DND-41 (cell line): ENCODE measurements around the gene DCBLD1.

Source experiments
- ATAC-seq: fragments of 200-7000 bp; cut with Tn5 transposase; 3 replicates; pipeline ENCODE4 v1.9.1; 2021; ENCODE audit warnings: low read depth; ENCODE audit not compliant: insufficient read depth
- DNase-seq: peaks from one replicate; pipeline ENCODE4 v3.0.0-alpha.2; 2020
- H2AFZ ChIP-seq: 2 replicates; pipeline ENCODE4 v1.6.0; 2012; ENCODE audit warnings: low read depth, low read length
- H3K27ac ChIP-seq: 2 replicates; pipeline ENCODE4 v1.5.1; 2012; ENCODE audit warnings: low read length, inconsistent platforms
- H3K27me3 ChIP-seq: fragments of 200-600 bp; sonication (generic); 2 replicates; pipeline ENCODE4 v1.6.0; 2012; ENCODE audit warnings: low read length, mild to moderate bottlenecking, inconsistent platforms; ENCODE audit not compliant: insufficient read depth, poor library complexity
- H3K36me3 ChIP-seq: 2 replicates; pipeline ENCODE4 v1.5.1; 2012; ENCODE audit warnings: low read length, inconsistent platforms; ENCODE audit not compliant: insufficient read depth
- H3K4me1 ChIP-seq: 2 replicates; pipeline ENCODE4 v1.5.1; 2012; ENCODE audit warnings: mild to moderate bottlenecking, low read length; ENCODE audit not compliant: insufficient read depth
- H3K4me2 ChIP-seq: 2 replicates; pipeline ENCODE4 v1.6.0; 2012; ENCODE audit warnings: mild to moderate bottlenecking, moderate library complexity, low read length, inconsistent platforms; ENCODE audit not compliant: insufficient read depth
- H3K4me3 ChIP-seq, 2 experiments: fragments of 200-600 bp in 1 of 2; shearing (Covaris generic) in 1 of 2; 2 replicates each; pipeline ENCODE4 v1.5.1; 2012 to 2016; ENCODE audit warnings: inconsistent platforms in 2 of 2, low read length in 2 of 2, mild to moderate bottlenecking in 2 of 2, low read depth in 1 of 2, moderate library complexity in 1 of 2
- H3K79me2 ChIP-seq: 2 replicates; pipeline ENCODE4 v1.6.0; 2012; ENCODE audit warnings: low read length, inconsistent platforms; ENCODE audit not compliant: insufficient read depth
- H3K9ac ChIP-seq: 2 replicates; pipeline ENCODE4 v1.6.0; 2012; ENCODE audit warnings: low read depth, mild to moderate bottlenecking, inconsistent platforms, low read length, moderate library complexity
- H3K9me3 ChIP-seq: 2 replicates; pipeline ENCODE4 v1.5.1; 2012; ENCODE audit warnings: low read length, moderate library complexity, mild to moderate bottlenecking, inconsistent platforms; ENCODE audit not compliant: insufficient read depth, severe bottlenecking
- H4K20me1 ChIP-seq: 2 replicates; pipeline ENCODE4 v1.6.0; 2012; ENCODE audit warnings: low read length; ENCODE audit not compliant: insufficient read depth
- CTCF ChIP-seq: IDR thresholded peaks from 2 replicates; pipeline ENCODE4 v1.5.1; 2012; ENCODE audit warnings: borderline replicate concordance, low read length, moderate library complexity, mild to moderate bottlenecking; ENCODE audit not compliant: poor library complexity, severe bottlenecking; ENCODE audit errors: extremely low read depth
- EZH2 ChIP-seq: IDR thresholded peaks from 3 replicates; pipeline ENCODE4 v1.6.1; 2012; ENCODE audit warnings: borderline replicate concordance, low read depth, mild to moderate bottlenecking, moderate library complexity, low read length, inconsistent platforms; ENCODE audit not compliant: severe bottlenecking

DCBLD1 gene

GRCh38 chr6:117478853-117479231 lies 3.6 kb upstream of the DCBLD1 start:
- no peak for DNase-seq
- Histone ChIP-seq H2AFZ (no peak overlapping the region), H3K4me1 (no peaks in the 10 kb centered on the region), H3K27ac (no peak overlapping the region), H3K36me3 (no peaks in the 10 kb centered on the region), H3K79me2 (no peaks in the 10 kb centered on the region), H3K4me2 (no peak overlapping the region), H4K20me1 (no peaks in the 10 kb centered on the region), H3K4me3 (no peak overlapping the region), H3K9ac (no peak overlapping the region), H3K27me3 (peaks cover 4% of the 10 kb centered on the region), H3K9me3 (no peaks in the 10 kb centered on the region)
- no peak for ATAC-seq
- TF ChIP-seq CTCF: no peak
- TF ChIP-seq EZH2: no peak

GRCh38 chr6:117480651-117481050 lies 1.8 kb upstream of the DCBLD1 start:
- ATAC-seq (no peak), DNase-seq (no peak)
- H3K27me3 ChIP-seq: peaks cover 10% of the 10 kb centered on the region
- H3K4me3 ChIP-seq: no peak overlapping the region
- H3K4me2 ChIP-seq: no peak overlapping the region
- H3K9me3 ChIP-seq: no peaks in the 10 kb centered on the region
- H3K79me2 ChIP-seq: no peaks in the 10 kb centered on the region
- H2AFZ ChIP-seq: no peak overlapping the region
- no peak overlapping the region for H3K27ac ChIP-seq
- no peaks in the 10 kb centered on the region for H3K36me3 ChIP-seq
- H3K4me1 ChIP-seq: no peaks in the 10 kb centered on the region
- no peak overlapping the region for H3K9ac ChIP-seq
- H4K20me1 ChIP-seq: no peaks in the 10 kb centered on the region
- TF ChIP-seq CTCF: no peak
- no peak for TF ChIP-seq EZH2

GRCh38 chr6:117481278-117481925 lies 1.1 kb upstream of the DCBLD1 start:
- Histone ChIP-seq H3K4me3 (no peak overlapping the region), H3K27ac (no peak overlapping the region), H3K27me3 (peaks cover 10% of the 10 kb centered on the region), H3K9ac (no peak overlapping the region), H2AFZ (no peak overlapping the region), H3K9me3 (no peaks in the 10 kb centered on the region), H4K20me1 (no peaks in the 10 kb centered on the region), H3K79me2 (no peaks in the 10 kb centered on the region), H3K36me3 (no peaks in the 10 kb centered on the region), H3K4me2 (no peak overlapping the region), H3K4me1 (no peaks in the 10 kb centered on the region)
- ATAC-seq (no peak), DNase-seq (no peak)
- TF ChIP-seq EZH2 (no peak), CTCF (no peak)

- no peak overlapping the region for H3K4me2 ChIP-seq
- ATAC-seq (no peak), DNase-seq (no peak)
- H3K36me3 ChIP-seq: no peaks in the 10 kb centered on the region
- H3K9me3 ChIP-seq: no peaks in the 10 kb centered on the region
- no peak overlapping the region for H2AFZ ChIP-seq
- H3K4me3 ChIP-seq: no peak overlapping the region
- no peak overlapping the region for H3K27ac ChIP-seq
- no peaks in the 10 kb centered on the region for H4K20me1 ChIP-seq
- H3K27me3 ChIP-seq: peaks cover 14% of the 10 kb centered on the region
- H3K9ac ChIP-seq: no peak overlapping the region
- no peaks in the 10 kb centered on the region for H3K4me1 ChIP-seq
- H3K79me2 ChIP-seq: no peaks in the 10 kb centered on the region
- TF ChIP-seq EZH2: no peak
- TF ChIP-seq CTCF: no peak
These were observed 591 bp upstream of the DCBLD1 start for GRCh38 chr6:117481926-117482239.
